ENCODE data around the gene PILRA. TPM values are rescaled to one million over a fixed set of nuclear protein-coding genes. Genes with fewer than 3 reads are reported as not detected.
"Not testable (repeated sequence)": the region's sequence is repeated elsewhere in the genome, so short reads cannot be mapped to it uniquely, and the experiment has no call there.

Gene PILRA
- total and polyA plus RNA-seq, 10 of the 15 experiments (the other 5 are each of a cell fraction or from before 2014, with no cell fraction given) = 6.6 to 43.3 (median 11.5) TPM

DNA sequence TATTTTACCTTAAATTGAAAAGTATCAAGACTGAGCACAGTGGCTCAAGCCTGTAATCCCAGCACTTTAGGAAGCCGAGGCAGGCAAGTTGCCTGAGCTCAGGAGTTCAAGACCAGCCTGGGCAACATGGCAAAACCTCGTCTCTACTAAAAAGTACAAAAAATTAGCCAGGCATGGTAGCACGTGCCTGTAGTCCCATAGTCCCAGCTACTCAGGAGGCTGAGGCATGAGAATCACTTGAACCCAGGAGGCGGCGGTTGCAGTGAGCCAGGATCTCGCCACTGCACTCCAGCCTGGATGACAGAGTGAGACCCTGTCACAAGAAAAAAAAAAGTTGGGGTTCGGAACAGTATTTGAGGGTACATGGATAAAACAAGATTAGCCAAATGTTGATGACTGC is 66.0 kb downstream of the PILRA start:
- in situ Hi-C loops (cut with MboI); RAD21 ChIA-PET (ENCODE audit: unreplicated experiment); H3K9me3 ChIP-seq (replicated peaks; ENCODE audit: control insufficient read depth, insufficient read depth, low read length); SMC1A ChIA-PET (ENCODE audit: uncharacterized antibody, unreplicated experiment); H3K4me3 ChIP-seq; BruUV-seq (replicated peaks); H2AFZ ChIP-seq (ENCODE audit: control insufficient read depth, low read depth, low read length); intact Hi-C loops (cut with micrococcal nuclease; ENCODE audit: unreplicated experiment); H3K27me3 ChIP-seq (replicated peaks in 1 of 2; ENCODE audit: control insufficient read depth in 2 of 2, insufficient read depth in 2 of 2, low read length in 1 of 2); CTCF ChIA-PET; H3K27ac ChIP-seq (ENCODE audit: control insufficient read depth, insufficient read depth); H3K4me1 ChIP-seq (ENCODE audit: control insufficient read depth, insufficient read depth, low read length); H4K20me1 ChIP-seq (ENCODE audit: control insufficient read depth, insufficient read depth); ATAC-seq; FAIRE-seq; DNase-seq (ENCODE audit: low read depth, low spot score); H3K4me2 ChIP-seq (ENCODE audit: control insufficient read depth, insufficient read depth); H3K36me3 ChIP-seq (ENCODE audit: control insufficient read depth in 2 of 2, insufficient read depth in 2 of 2, low read length in 1 of 2); H3K9ac ChIP-seq (ENCODE audit: control insufficient read depth, insufficient read depth, low read length): not testable (repeated sequence)
- 78% methylated on average over 7 of the region's 7 CpGs for WGBS (ENCODE audit: insufficient coverage, insufficient replicate concordance, low lambda C conversion rate, missing lambda C conversion rate)
- H3K79me2 ChIP-seq (ENCODE audit: control insufficient read depth, insufficient read depth, low read length) = peaks cover 21% of the 10 kb centered on the region
- POLR2A ChIA-PET = interaction anchor here (1.6 kb wide), 1 partner anchor 74 kb away, joined by 8 read pairs; no protein-coding TSS in a partner anchor

DNA sequence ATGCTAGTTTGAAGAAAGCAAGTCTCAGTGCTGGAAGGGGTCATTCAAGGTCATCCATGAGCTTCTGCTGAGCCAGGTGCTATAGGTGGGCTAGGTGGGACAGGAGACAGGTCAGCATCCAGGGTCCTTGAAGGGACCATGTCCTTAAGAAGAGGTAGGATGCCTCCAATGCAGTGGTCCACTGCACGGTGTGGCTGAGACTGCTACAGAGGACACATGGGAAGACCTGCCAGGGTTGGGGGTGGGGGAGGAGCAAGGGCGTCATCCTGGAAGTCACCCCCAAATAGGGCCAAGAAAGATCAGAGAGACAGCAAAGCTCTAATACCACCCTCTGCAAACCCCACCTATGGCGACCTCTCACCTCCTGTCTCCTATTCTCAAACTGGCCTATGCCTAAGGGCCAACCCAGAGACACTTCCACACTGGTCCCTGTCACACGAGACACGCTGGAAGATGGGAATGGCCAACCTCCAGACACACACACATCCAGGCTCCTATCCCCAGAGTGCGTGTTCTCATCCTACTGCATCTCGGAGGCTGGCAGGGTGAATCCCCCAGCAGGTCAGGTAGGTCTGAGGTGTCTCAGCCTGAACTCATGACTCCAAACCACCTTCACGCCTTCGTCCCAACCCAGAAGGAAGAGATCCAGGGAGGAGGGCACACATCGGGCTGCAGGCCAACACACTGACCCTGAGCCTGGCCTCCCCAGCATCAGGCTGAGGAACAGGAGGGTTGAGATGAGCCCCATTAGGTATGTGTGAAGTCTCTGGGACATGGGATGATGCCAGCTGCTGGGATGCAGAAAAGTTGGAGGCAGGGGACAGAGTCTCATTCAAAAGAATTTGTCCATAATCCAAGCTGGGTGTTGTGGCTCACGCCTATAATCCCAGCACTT is 68.6 kb downstream of the PILRA start:
- BruUV-seq (replicated peaks) = no TSS peak
- Histone ChIP-seq H3K79me2 (ENCODE audit: control insufficient read depth, insufficient read depth, low read length) (no peaks in the 10 kb centered on the region), H3K27me3 (replicated peaks in 1 of 2; ENCODE audit: control insufficient read depth in 2 of 2, insufficient read depth in 2 of 2, low read length in 1 of 2) (no peaks in the 10 kb centered on the region), H3K4me1 (ENCODE audit: control insufficient read depth, insufficient read depth, low read length) (peaks cover 14% of the 10 kb centered on the region), H4K20me1 (ENCODE audit: control insufficient read depth, insufficient read depth) (no peaks in the 10 kb centered on the region), H3K4me2 (ENCODE audit: control insufficient read depth, insufficient read depth) (no peak overlapping the region), H3K9me3 (replicated peaks; ENCODE audit: control insufficient read depth, insufficient read depth, low read length) (no peaks in the 10 kb centered on the region), H3K4me3 (no peak overlapping the region), H3K9ac (ENCODE audit: control insufficient read depth, insufficient read depth, low read length) (no peak overlapping the region), H3K27ac (ENCODE audit: control insufficient read depth, insufficient read depth) (no peak overlapping the region), H2AFZ (ENCODE audit: control insufficient read depth, low read depth, low read length) (no peak overlapping the region), H3K36me3 (ENCODE audit: control insufficient read depth in 2 of 2, insufficient read depth in 2 of 2, low read length in 1 of 2) (no peaks in the 10 kb centered on the region; a peak in 1 of 4 replicates)
- DNase-seq (ENCODE audit: low read depth, low spot score) = no peak
- intact Hi-C loops (cut with micrococcal nuclease; ENCODE audit: unreplicated experiment) (no loop called here), in situ Hi-C loops (cut with MboI) (no loop called here)
- WGBS (ENCODE audit: insufficient coverage, insufficient replicate concordance, low lambda C conversion rate, missing lambda C conversion rate) = 66% methylated on average over 11 of the region's 11 CpGs
- ChIA-PET POLR2A (interaction anchor here (1.4 kb wide), 2 partner anchors 12 kb away, joined by 5 to 7 read pairs; partner anchors contain the start of gene MEPCE), RAD21 (ENCODE audit: unreplicated experiment) (no interaction called here), SMC1A (ENCODE audit: uncharacterized antibody, unreplicated experiment) (no interaction called here), CTCF (interaction anchor here (0.6 to 1.5 kb wide), 2 partner anchors 9 to 12 kb away, joined by 3 to 5 read pairs; partner anchors contain the start of gene MEPCE)
- FAIRE-seq = no peak
- ATAC-seq = no peak; the same call in 2 of the 3 replicates
- no peak for TF ChIP-seq RFX5 (IDR thresholded peaks at IDR 0.05; ENCODE audit: low read depth, low read length)
- no peak for TF ChIP-seq ZNF622 (IDR thresholded peaks at IDR 0.05)
- no peak for TF ChIP-seq ZNF207 (IDR thresholded peaks at IDR 0.05; ENCODE audit: borderline replicate concordance)
- TF ChIP-seq, protein P1, sequence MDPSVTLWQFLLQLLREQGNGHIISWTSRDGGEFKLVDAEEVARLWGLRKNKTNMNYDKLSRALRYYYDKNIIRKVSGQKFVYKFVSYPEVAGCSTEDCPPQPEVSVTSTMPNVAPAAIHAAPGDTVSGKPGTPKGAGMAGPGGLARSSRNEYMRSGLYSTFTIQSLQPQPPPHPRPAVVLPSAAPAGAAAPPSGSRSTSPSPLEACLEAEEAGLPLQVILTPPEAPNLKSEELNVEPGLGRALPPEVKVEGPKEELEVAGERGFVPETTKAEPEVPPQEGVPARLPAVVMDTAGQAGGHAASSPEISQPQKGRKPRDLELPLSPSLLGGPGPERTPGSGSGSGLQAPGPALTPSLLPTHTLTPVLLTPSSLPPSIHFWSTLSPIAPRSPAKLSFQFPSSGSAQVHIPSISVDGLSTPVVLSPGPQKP (IDR thresholded peaks at IDR 0.05; ENCODE audit: low read depth, low read length) = no peak
- TF ChIP-seq ESRRA (IDR thresholded peaks at IDR 0.05; ENCODE audit: low read length) = no peak
- TF ChIP-seq TCF3 (IDR thresholded peaks at IDR 0.05; ENCODE audit: borderline replicate concordance, insufficient read depth, low read depth, low read length) = no peak
- TF ChIP-seq HDAC6 (IDR thresholded peaks at IDR 0.05; ENCODE audit: unreplicated experiment) = no peak
- TF ChIP-seq ASH2L (IDR thresholded peaks at IDR 0.05; ENCODE audit: borderline replicate concordance, low read depth) = no peak
- TF ChIP-seq, protein P2, sequence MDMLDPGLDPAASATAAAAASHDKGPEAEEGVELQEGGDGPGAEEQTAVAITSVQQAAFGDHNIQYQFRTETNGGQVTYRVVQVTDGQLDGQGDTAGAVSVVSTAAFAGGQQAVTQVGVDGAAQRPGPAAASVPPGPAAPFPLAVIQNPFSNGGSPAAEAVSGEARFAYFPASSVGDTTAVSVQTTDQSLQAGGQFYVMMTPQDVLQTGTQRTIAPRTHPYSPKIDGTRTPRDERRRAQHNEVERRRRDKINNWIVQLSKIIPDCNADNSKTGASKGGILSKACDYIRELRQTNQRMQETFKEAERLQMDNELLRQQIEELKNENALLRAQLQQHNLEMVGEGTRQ (IDR thresholded peaks at IDR 0.05; ENCODE audit: borderline replicate concordance, low read depth, low read length) = no peak
- TF ChIP-seq BMI1 (IDR thresholded peaks at IDR 0.05; ENCODE audit: borderline replicate concordance) = no peak
- no peak for TF ChIP-seq SUZ12 (IDR thresholded peaks at IDR 0.05; ENCODE audit: unreplicated experiment)
- TF ChIP-seq CREM (IDR thresholded peaks at IDR 0.05; ENCODE audit: low read depth) = no peak
- no peak for TF ChIP-seq TCF7 (IDR thresholded peaks at IDR 0.05; ENCODE audit: borderline replicate concordance)
- TF ChIP-seq USF1 (IDR thresholded peaks at IDR 0.05; ENCODE audit: borderline replicate concordance, extremely low read length, insufficient read depth, low read depth, low read length) = no peak
